SK-N-SH (cell line): ENCODE results near the gene C2CD4B. TPM values are rescaled to one million over a fixed set of nuclear protein-coding genes. Genes with fewer than 3 reads are reported as not detected.

Experiments used
- CTCF ChIA-PET: fragments of 300-600, 350-600 bp; formaldehyde crosslinking; extraction: SDS; loops from one replicate; lab custom pipeline; 2021; lab: Yijun Ruan, JAX
- POLR2A ChIA-PET: fragments of 350-600 bp; sonication (Branson Sonifier 250); formaldehyde crosslinking; extraction: SDS; loops from one replicate; lab custom pipeline; 2020; ENCODE audit warnings: antibody characterized with exemption, inconsistent platforms; lab: Yijun Ruan, JAX
- DNase-seq: peaks from one replicate; pipeline ENCODE4 v3.0.0; 2012
- H2AFZ ChIP-seq: fragments of 200-600 bp; sonication (generic); 2 replicates; pipeline ENCODE4 v1.8.1; 2016; ENCODE audit warnings: antibody characterized with exemption, mild to moderate bottlenecking, low read depth
- H3F3A ChIP-seq: fragments of 200-600 bp; sonication (generic); replicated peaks from 2 replicates; pipeline ENCODE3; 2016; ENCODE audit warnings: antibody characterized with exemption, mild to moderate bottlenecking; ENCODE audit not compliant: insufficient read depth
- H3K27ac ChIP-seq, 2 experiments: fragments of 200-500 bp in 1 of 2; fragments of 200-600 bp in 1 of 2; sonication (Bioruptor generic) in 1 of 2; sonication (generic), shearing (Covaris generic) in 1 of 2; 2 replicates each; pipeline versions ENCODE4 v1.5.1 to v1.6.1; 2014 to 2016; ENCODE audit warnings: low read depth in 2 of 2, inconsistent platforms in 1 of 2, low read length in 1 of 2, mild to moderate bottlenecking in 1 of 2, mixed read lengths in 1 of 2
- H3K27me3 ChIP-seq: fragments of 200-600 bp; sonication (generic), shearing (Covaris generic); 2 replicates; pipeline ENCODE4 v1.6.1; 2016; ENCODE audit warnings: mixed run types; ENCODE audit not compliant: insufficient read depth
- H3K36me3 ChIP-seq, 2 experiments: fragments of 200-500 bp in 1 of 2; fragments of 200-600 bp in 1 of 2; sonication (Bioruptor generic) in 1 of 2; sonication (generic) in 1 of 2; replicated peaks in 1 of 2; 2 replicates each; pipeline versions ENCODE3 to v1.5.1; 2014 to 2016; ENCODE audit warnings: low read length in 1 of 2, mild to moderate bottlenecking in 1 of 2; ENCODE audit not compliant: insufficient read depth in 2 of 2, control insufficient read depth in 1 of 2
- H3K4me1 ChIP-seq, 2 experiments: fragments of 200-500 bp in 1 of 2; fragments of 200-600 bp in 1 of 2; sonication (Bioruptor generic) in 1 of 2; sonication (generic), shearing (Covaris generic) in 1 of 2; 2 replicates each; pipeline versions ENCODE4 v1.5.1 to v1.6.1; 2014 to 2016; ENCODE audit warnings: low read depth in 1 of 2, low read length in 1 of 2, mixed run types in 1 of 2; ENCODE audit not compliant: insufficient read depth in 2 of 2, control insufficient read depth in 1 of 2
- H3K4me2 ChIP-seq: fragments of 200-600 bp; sonication (generic), shearing (Covaris generic); 2 replicates; pipeline ENCODE4 v1.6.1; 2017; ENCODE audit warnings: mixed run types
- H3K4me3 ChIP-seq, 2 experiments: fragments of 200-500 bp in 1 of 2; fragments of 200-600 bp in 1 of 2; sonication (Bioruptor generic) in 1 of 2; sonication (generic), shearing (Covaris generic) in 1 of 2; 2 replicates each; pipeline versions ENCODE4 v1.5.1 to v1.8.1; 2014 to 2016; ENCODE audit warnings: low read depth in 2 of 2, inconsistent platforms in 1 of 2, low read length in 1 of 2, mild to moderate bottlenecking in 1 of 2, mixed read lengths in 1 of 2, moderate library complexity in 1 of 2
- H3K79me2 ChIP-seq: fragments of 200-600 bp; sonication (generic); 2 replicates; pipeline ENCODE4 v1.8.1; 2017; ENCODE audit warnings: mild to moderate bottlenecking; ENCODE audit not compliant: insufficient read depth
- H3K9ac ChIP-seq: fragments of 200-600 bp; sonication (generic); 2 replicates; pipeline ENCODE4 v1.6.1; 2017; ENCODE audit warnings: mixed run types
- H3K9me2 ChIP-seq: fragments of 200-600 bp; sonication (generic); 2 replicates; pipeline ENCODE4 v1.6.1; 2017; ENCODE audit warnings: mixed run types
- H3K9me3 ChIP-seq: fragments of 200-600 bp; sonication (generic); 2 replicates; pipeline ENCODE4 v1.6.1; 2017; ENCODE audit warnings: mixed run types, mild to moderate bottlenecking, moderate library complexity
- H4K20me1 ChIP-seq: fragments of 200-600 bp; sonication (generic); 2 replicates; pipeline ENCODE4 v1.6.1; 2017; ENCODE audit warnings: mild to moderate bottlenecking, mixed run types; ENCODE audit not compliant: insufficient read depth
- ELF1 ChIP-seq: IDR thresholded peaks from 2 replicates; pipeline ENCODE4 v1.4.0; 2012
- EZH2phosphoT487 ChIP-seq: fragments of 200-600 bp; sonication (generic); IDR thresholded peaks from 2 replicates; pipeline ENCODE4 v1.6.1; 2017; ENCODE audit warnings: low read depth, mixed run types, mild to moderate bottlenecking, antibody characterized with exemption, moderate library complexity, borderline replicate concordance
- FOSL2 ChIP-seq: IDR thresholded peaks from 2 replicates; pipeline ENCODE4 v1.4.0; 2012; ENCODE audit warnings: low read depth, mild to moderate bottlenecking, moderate library complexity, borderline replicate concordance
- FOXJ3 ChIP-seq: sonication (generic); formaldehyde crosslinking; IDR thresholded peaks from 2 replicates; pipeline ENCODE4 v1.5.1; 2020; ENCODE audit warnings: mild to moderate bottlenecking, missing genetic modification reagents
- FOXM1 ChIP-seq: IDR thresholded peaks from 2 replicates; pipeline ENCODE4 v1.4.0; 2012; ENCODE audit warnings: low read depth, mild to moderate bottlenecking
- GABPA ChIP-seq: IDR thresholded peaks from 2 replicates; pipeline ENCODE4 v1.4.0; 2012; ENCODE audit warnings: low read depth, mild to moderate bottlenecking
- JUND ChIP-seq: IDR thresholded peaks from 2 replicates; pipeline ENCODE4 v1.4.0; 2012
- MEF2A ChIP-seq: IDR thresholded peaks from 2 replicates; pipeline ENCODE4 v1.4.0; 2012; ENCODE audit warnings: low read depth, borderline replicate concordance
- MXI1 ChIP-seq: IDR thresholded peaks from 2 replicates; pipeline ENCODE4 v1.6.1; 2012; ENCODE audit warnings: mild to moderate bottlenecking, low read depth, low read length, improper control_type of control experiment
- POLR2AphosphoS5 ChIP-seq: IDR thresholded peaks from 2 replicates; pipeline ENCODE4 v1.6.1; 2012; ENCODE audit warnings: low read depth, low read length
- RFX5 ChIP-seq: IDR thresholded peaks from 2 replicates; pipeline ENCODE4 v1.6.1; 2012; ENCODE audit warnings: mild to moderate bottlenecking, improper control_type of control experiment, low read length
- RXRA ChIP-seq: IDR thresholded peaks from 2 replicates; pipeline ENCODE4 v1.4.0; 2012; ENCODE audit warnings: low read depth, mild to moderate bottlenecking, borderline replicate concordance
- SIN3A ChIP-seq: IDR thresholded peaks from 2 replicates; pipeline ENCODE4 v1.6.1; 2012; ENCODE audit warnings: low read depth, mild to moderate bottlenecking, low read length, moderate library complexity, borderline replicate concordance
- TAF1 ChIP-seq: IDR thresholded peaks from 2 replicates; pipeline ENCODE4 v1.6.1; 2012; ENCODE audit warnings: low read depth, mild to moderate bottlenecking, low read length, moderate library complexity, borderline replicate concordance
- WGBS: methylation state at CpG from one replicate; pipeline ENCODE4 v1.1.6; 2017; ENCODE audit warnings: low lambda C conversion rate; 5-methylcytosine and 5-hydroxymethylcytosine counted together
- polyA plus RNA-seq, 3 experiments: library from polyadenylated mRNA; depleted of rRNA; stranded (reverse); fragments of >200 nt; gene quantifications; 2 replicates each; pipeline ENCODE4 v1.2.3, GENCODE V29; 2012
- TF ChIP-seq, protein P1 (sequence below): IDR thresholded peaks from 2 replicates; pipeline ENCODE4 v1.6.1; 2012; ENCODE audit warnings: mild to moderate bottlenecking, low read depth, low read length, moderate library complexity
- TF ChIP-seq, protein P2 (sequence below): fragments of 150-350 bp; IDR thresholded peaks from 2 replicates; pipeline ENCODE4 v1.6.1; 2017; ENCODE audit warnings: antibody characterized with exemption, low read length, low read depth, borderline replicate concordance
- TF ChIP-seq, protein P3 (sequence below): fragments of 200-600 bp; sonication (generic); IDR thresholded peaks from 2 replicates; pipeline ENCODE4 v1.6.1; 2017; ENCODE audit warnings: antibody characterized with exemption, mild to moderate bottlenecking, moderate library complexity
- TF ChIP-seq, protein P4 (sequence below): IDR thresholded peaks from 2 replicates; pipeline ENCODE4 v1.4.0; 2012; ENCODE audit warnings: low read depth

C2CD4B gene
- polyA plus RNA-seq, 1 of the 3 experiments (the other 2 are of a cell fraction): not detected

DNA sequence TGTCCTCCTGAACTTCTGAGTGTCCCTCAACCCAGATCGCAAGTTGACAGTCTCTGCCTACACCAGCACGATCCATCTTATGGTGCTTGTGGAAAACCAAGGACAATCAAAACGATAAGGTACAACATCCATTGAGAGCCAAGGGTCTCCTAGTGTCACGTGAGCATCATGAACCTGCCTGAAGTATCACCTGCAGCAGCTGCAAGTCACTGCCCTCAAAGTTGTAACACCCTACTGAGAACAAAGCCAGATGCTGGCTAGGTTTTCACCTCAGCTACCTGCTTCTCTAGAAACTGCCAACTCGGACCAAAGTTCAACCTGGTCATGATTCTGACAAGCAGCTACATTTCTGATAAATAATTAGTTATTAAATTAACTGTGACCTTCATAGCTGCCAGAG, 17.5 kb downstream of the C2CD4B start:
- Histone ChIP-seq H3K27ac (no peak overlapping the region), H3K9me2 (no peaks in the 10 kb centered on the region), H3K9ac (no peak overlapping the region), H3K4me2 (no peak overlapping the region), H3K36me3 (no peaks in the 10 kb centered on the region), H3K27me3 (no peaks in the 10 kb centered on the region)
- no peak for DNase-seq
- TF ChIP-seq SIN3A: no peak
- no peak for TF ChIP-seq RXRA
- TF ChIP-seq MXI1: no peak
- TF ChIP-seq FOXJ3 (CRISPR knock-in tag): no peak
- TF ChIP-seq, protein P1, sequence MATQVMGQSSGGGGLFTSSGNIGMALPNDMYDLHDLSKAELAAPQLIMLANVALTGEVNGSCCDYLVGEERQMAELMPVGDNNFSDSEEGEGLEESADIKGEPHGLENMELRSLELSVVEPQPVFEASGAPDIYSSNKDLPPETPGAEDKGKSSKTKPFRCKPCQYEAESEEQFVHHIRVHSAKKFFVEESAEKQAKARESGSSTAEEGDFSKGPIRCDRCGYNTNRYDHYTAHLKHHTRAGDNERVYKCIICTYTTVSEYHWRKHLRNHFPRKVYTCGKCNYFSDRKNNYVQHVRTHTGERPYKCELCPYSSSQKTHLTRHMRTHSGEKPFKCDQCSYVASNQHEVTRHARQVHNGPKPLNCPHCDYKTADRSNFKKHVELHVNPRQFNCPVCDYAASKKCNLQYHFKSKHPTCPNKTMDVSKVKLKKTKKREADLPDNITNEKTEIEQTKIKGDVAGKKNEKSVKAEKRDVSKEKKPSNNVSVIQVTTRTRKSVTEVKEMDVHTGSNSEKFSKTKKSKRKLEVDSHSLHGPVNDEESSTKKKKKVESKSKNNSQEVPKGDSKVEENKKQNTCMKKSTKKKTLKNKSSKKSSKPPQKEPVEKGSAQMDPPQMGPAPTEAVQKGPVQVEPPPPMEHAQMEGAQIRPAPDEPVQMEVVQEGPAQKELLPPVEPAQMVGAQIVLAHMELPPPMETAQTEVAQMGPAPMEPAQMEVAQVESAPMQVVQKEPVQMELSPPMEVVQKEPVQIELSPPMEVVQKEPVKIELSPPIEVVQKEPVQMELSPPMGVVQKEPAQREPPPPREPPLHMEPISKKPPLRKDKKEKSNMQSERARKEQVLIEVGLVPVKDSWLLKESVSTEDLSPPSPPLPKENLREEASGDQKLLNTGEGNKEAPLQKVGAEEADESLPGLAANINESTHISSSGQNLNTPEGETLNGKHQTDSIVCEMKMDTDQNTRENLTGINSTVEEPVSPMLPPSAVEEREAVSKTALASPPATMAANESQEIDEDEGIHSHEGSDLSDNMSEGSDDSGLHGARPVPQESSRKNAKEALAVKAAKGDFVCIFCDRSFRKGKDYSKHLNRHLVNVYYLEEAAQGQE: no peak
- no peak for TF ChIP-seq EZH2phosphoT487
- TF ChIP-seq JUND: no peak
- no peak for TF ChIP-seq GABPA
- TF ChIP-seq FOXM1: no peak
- TF ChIP-seq, protein P2, sequence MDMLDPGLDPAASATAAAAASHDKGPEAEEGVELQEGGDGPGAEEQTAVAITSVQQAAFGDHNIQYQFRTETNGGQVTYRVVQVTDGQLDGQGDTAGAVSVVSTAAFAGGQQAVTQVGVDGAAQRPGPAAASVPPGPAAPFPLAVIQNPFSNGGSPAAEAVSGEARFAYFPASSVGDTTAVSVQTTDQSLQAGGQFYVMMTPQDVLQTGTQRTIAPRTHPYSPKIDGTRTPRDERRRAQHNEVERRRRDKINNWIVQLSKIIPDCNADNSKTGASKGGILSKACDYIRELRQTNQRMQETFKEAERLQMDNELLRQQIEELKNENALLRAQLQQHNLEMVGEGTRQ: no peak
- TF ChIP-seq MEF2A: no peak
- TF ChIP-seq, protein P3, sequence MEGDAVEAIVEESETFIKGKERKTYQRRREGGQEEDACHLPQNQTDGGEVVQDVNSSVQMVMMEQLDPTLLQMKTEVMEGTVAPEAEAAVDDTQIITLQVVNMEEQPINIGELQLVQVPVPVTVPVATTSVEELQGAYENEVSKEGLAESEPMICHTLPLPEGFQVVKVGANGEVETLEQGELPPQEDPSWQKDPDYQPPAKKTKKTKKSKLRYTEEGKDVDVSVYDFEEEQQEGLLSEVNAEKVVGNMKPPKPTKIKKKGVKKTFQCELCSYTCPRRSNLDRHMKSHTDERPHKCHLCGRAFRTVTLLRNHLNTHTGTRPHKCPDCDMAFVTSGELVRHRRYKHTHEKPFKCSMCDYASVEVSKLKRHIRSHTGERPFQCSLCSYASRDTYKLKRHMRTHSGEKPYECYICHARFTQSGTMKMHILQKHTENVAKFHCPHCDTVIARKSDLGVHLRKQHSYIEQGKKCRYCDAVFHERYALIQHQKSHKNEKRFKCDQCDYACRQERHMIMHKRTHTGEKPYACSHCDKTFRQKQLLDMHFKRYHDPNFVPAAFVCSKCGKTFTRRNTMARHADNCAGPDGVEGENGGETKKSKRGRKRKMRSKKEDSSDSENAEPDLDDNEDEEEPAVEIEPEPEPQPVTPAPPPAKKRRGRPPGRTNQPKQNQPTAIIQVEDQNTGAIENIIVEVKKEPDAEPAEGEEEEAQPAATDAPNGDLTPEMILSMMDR: no peak
- TF ChIP-seq ELF1: no peak
- TF ChIP-seq TAF1: no peak
- TF ChIP-seq, protein P4, sequence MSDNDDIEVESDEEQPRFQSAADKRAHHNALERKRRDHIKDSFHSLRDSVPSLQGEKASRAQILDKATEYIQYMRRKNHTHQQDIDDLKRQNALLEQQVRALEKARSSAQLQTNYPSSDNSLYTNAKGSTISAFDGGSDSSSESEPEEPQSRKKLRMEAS: no peak
- no peak for TF ChIP-seq FOSL2
- no peak for TF ChIP-seq POLR2AphosphoS5
- TF ChIP-seq RFX5: no peak
- TF ChIP-seq, all 33 proteins: peak for 0
- H3K9me3 ChIP-seq: no peaks in the 10 kb centered on the region
- no peak overlapping the region for H3K4me3 ChIP-seq
- no peaks in the 10 kb centered on the region for H3K4me1 ChIP-seq
- CTCF ChIA-PET: no interaction called here
- H2AFZ ChIP-seq: no peak overlapping the region
- POLR2A ChIA-PET: interaction anchor here (0.7 kb wide), 1 partner anchor 9 kb away, joined by 3 read pairs; no protein-coding TSS in a partner anchor
- H4K20me1 ChIP-seq: no peaks in the 10 kb centered on the region
- 34% methylated on average over 5 of the region's 5 CpGs for WGBS
- no peaks in the 10 kb centered on the region for H3K79me2 ChIP-seq
- H3F3A ChIP-seq: no peaks in the 10 kb centered on the region
